A549 (cell line): Measurements from ENCODE around the gene BRICD5.

ENCODE experiments used
- BHLHE40 ChIP-seq: IDR thresholded peaks from 2 replicates; pipeline ENCODE4 v1.6.1; 2012; ENCODE audit warnings: low read depth, low read length, inconsistent platforms
- CEBPB ChIP-seq, 2 experiments: fragments of >200 bp in 1 of 2; sonication (Bioruptor Twin) in 1 of 2; formaldehyde crosslinking in 1 of 2; IDR thresholded peaks; 2 replicates each; pipeline ENCODE4 v1.6.1; 2012 to 2016
- CTCF ChIP-seq: fragments of >200 bp; sonication (Bioruptor Twin); formaldehyde crosslinking; IDR thresholded peaks from 3 replicates; pipeline ENCODE4 v1.5.1; 2016
- EP300 ChIP-seq, 2 experiments: fragments of >200 bp; sonication (Bioruptor Twin); formaldehyde crosslinking; IDR thresholded peaks; 2 replicates in 1 of 2; 3 replicates in 1 of 2; pipeline ENCODE4 v1.6.1; 2016 to 2017
- KDM1A ChIP-seq: fragments of 200-600 bp; sonication (generic); IDR thresholded peaks from 2 replicates; pipeline ENCODE4 v1.6.1; 2016; ENCODE audit warnings: low read depth, mild to moderate bottlenecking
- MAX ChIP-seq: IDR thresholded peaks from 2 replicates; pipeline ENCODE4 v1.6.1; 2012
- MYC ChIP-seq: IDR thresholded peaks from 2 replicates; pipeline ENCODE4 v1.6.1; 2012; ENCODE audit warnings: mild to moderate bottlenecking, inconsistent platforms, low read length, improper control_type of control experiment, borderline replicate concordance
- PHF8 ChIP-seq: fragments of 200-600 bp; sonication (generic); IDR thresholded peaks from 2 replicates; pipeline ENCODE4 v1.6.1; 2016; ENCODE audit warnings: low read depth, mild to moderate bottlenecking, antibody characterized with exemption, moderate library complexity, borderline replicate concordance
- POLR2A ChIP-seq: IDR thresholded peaks from 2 replicates; pipeline ENCODE4 v1.6.1; 2012; ENCODE audit warnings: mild to moderate bottlenecking, low read length
- POLR2AphosphoS2 ChIP-seq: conservative IDR thresholded peaks from 2 replicates; pipeline ENCODE4 v1.6.1; 2012; ENCODE audit warnings: low read length, improper control_type of control experiment, inconsistent platforms
- RAD21 ChIP-seq, 2 experiments: fragments of >200 bp in 1 of 2; sonication (Bioruptor Twin) in 1 of 2; formaldehyde crosslinking in 1 of 2; IDR thresholded peaks in 1 of 2; conservative IDR thresholded peaks in 1 of 2; 2 replicates in 1 of 2; 3 replicates in 1 of 2; pipeline ENCODE4 v1.6.1; 2012 to 2018; ENCODE audit warnings: inconsistent platforms in 1 of 2
- USF2 ChIP-seq: fragments of 450-650 bp; IDR thresholded peaks from 2 replicates; pipeline ENCODE4 v1.6.1; 2014; ENCODE audit warnings: antibody characterized with exemption

GRCh38 chr16:2161911-2162310, 48.8 kb downstream of the BRICD5 start:
- TF ChIP-seq CTCF, result no peak
- TF ChIP-seq POLR2A, result no peak
- no peak for TF ChIP-seq POLR2AphosphoS2
- no peak for TF ChIP-seq RAD21 (conservative IDR thresholded peaks at IDR 0.05 in 1 of 2, IDR thresholded peaks at IDR 0.05 in 1 of 2)
- no peak for TF ChIP-seq EP300 (IDR thresholded peaks at IDR 0.05)
- no peak for TF ChIP-seq USF2
- TF ChIP-seq MYC, result no peak
- TF ChIP-seq BHLHE40, result no peak
- TF ChIP-seq KDM1A, result no peak
- no peak for TF ChIP-seq PHF8
- TF ChIP-seq CEBPB (IDR thresholded peaks at IDR 0.05), result no peak
- TF ChIP-seq MAX, result no peak
